Measurements from ENCODE around the gene PSMD6.

The PSMD6 gene

DNA sequence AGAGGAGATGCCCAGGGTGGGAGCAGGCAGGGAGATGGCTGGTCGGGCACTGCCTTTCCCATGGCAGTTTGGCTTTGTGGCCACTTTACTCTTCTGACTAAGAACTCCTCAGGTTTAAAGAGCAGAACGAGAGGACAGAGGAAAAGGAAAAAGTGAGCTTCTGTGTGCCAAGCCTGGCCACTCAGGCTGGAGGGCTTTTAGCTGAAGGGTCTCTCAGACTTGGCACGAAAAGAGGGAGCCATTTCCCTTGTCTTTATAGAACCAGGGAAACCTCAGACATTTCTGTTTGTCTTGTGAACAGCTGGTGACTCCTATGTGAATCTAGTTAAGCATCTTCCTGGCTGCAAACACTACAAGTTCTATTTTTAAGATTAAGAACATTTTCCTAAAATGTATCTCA lies 23.3 kb upstream of the PSMD6 start:
- DNase-seq (ENCODE audit: low spot score), result no peak

DNA sequence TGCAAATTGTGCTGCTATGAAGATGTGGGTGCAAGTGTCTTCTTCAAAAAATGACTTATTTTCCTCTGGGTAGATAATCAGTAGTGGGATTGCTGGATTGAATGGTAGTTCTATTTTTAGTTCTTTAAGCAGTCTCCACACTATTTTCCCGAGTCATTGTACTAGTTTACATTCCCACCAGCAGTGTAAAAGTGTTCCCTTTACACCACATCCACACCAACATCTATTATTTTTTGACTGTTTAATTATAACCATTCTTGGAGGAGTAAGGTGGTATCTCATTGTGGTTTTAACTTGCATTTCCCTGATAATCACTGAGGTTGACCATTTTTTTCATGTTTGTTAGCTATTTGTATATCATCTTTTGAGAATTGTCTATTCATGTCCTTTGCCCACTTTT lies 19.7 kb upstream of the PSMD6 start:
- DNase-seq (ENCODE audit: low spot score), result no peak

- DNase-seq (ENCODE audit: low spot score), result no peak
Observed at GRCh38 chr3:64039981-64040733, 16.9 kb upstream of the PSMD6 start.

DNA sequence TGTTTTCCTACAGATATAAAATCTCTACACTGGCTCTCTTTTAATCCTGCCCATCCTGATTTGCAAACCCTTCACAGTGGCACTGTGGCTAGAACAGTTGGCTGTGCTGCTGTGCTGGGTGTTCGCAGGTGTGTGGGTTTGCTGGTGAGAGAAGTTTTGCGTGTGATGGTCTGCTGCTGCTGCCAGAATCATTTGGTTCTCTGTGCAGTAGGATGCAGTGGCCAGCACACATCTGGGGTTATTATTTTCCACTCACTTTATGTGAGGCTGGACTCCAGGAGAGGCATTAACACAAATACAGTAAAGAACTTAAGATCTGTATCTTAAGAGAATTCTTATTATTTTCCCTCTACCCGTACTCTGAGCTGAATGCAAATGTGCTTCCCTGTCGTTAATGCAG lies 16.0 kb upstream of the PSMD6 start:
- DNase-seq (ENCODE audit: low spot score), result no peak

DNA sequence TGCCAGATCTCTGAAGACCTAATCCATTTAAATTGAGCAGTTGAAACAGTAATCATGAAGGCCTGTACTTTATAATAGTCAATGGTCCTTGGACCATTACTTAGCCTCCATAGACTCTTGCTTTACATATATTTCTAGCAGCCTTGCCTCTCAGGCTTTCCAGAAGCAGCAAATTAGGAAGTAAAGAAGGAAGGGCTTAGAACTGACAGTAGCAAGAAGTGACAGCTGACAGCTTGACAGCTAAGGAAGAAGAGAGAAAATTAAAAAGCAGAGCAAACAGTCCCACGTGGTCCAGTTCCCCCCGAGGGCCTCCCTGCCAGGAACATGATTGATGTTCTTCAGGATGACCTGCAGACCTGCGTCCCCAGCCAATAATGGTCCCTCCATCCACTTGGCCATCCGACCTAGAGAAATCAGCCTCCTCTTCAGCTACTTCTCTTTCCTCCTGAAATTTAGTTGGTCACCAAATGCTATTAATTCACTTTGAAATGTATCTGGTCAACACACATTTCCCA lies 15.0 kb upstream of the PSMD6 start:
- DNase-seq (ENCODE audit: low spot score), result no peak

- DNase-seq (ENCODE audit: low spot score), result no peak
Observed at GRCh38 chr3:64037084-64037483, 13.8 kb upstream of the PSMD6 start.

GRCh38 chr3:64033069-64033468 lies 9.8 kb upstream of the PSMD6 start:
- DNase-seq (ENCODE audit: low spot score), result no peak

GRCh38 chr3:64031540-64032508 lies 8.5 kb upstream of the PSMD6 start:
- no peak for DNase-seq (ENCODE audit: low spot score)

DNA sequence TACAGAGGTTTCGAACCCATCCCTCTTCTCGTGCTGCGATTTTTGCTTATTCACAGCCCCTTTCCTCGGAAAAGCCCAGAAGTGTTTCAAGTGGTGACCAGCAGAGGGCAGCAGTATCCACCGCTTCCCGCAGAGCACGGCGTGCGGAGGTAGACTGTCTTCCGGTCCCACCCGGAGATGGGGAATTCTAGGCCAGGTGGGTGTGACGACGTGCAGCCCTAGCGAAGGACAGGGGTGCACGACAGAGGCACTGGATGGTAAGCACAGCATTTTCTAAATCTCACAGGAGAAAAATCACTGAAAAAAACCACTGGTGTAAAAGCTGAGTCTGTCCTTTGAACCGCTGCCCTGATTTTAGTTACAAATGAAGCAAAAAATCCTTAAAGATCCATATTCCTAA lies 7.4 kb upstream of the PSMD6 start:
- peak; percentile 72 for DNase-seq (ENCODE audit: low spot score)

DNA sequence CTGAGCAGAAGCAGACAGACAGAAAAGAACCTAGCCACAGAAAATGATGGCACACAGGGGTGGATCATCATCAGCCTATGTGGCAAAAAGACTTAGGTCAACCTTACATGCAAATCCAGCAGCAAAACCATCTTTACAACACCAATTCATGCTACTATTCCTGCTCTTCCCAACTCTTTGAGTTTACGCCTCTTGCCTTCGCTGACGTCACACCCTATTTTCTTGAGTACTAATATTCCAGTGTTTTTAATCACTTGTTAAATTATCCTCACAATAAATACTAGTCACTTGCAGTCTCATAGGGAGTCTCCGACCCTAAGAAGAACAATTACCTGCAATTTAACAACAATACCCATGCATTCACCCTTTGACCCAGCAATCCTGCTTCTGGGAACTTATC lies 6.0 kb upstream of the PSMD6 start:
- DNase-seq (ENCODE audit: low spot score), result no peak

GRCh38 chr3:64028754-64029153 lies 5.5 kb upstream of the PSMD6 start:
- DNase-seq (ENCODE audit: low spot score), result no peak

- no peak for DNase-seq (ENCODE audit: low spot score)
Observed at GRCh38 chr3:64027658-64028057, 4.4 kb upstream of the PSMD6 start.

- no peak for DNase-seq (ENCODE audit: low spot score)
Observed at GRCh38 chr3:64026346-64026745, 3.1 kb upstream of the PSMD6 start.

- DNase-seq (ENCODE audit: low spot score), result no peak
Observed at GRCh38 chr3:64023861-64024223, 548 bp upstream of the PSMD6 start.

GRCh38 chr3:64022451-64023186 lies 675 bp downstream of the PSMD6 start:
- DNase-seq (ENCODE audit: low spot score), result no peak

- no peak for DNase-seq (ENCODE audit: low spot score)
Observed at GRCh38 chr3:64021922-64022321, 1.4 kb downstream of the PSMD6 start.

- no peak for DNase-seq (ENCODE audit: low spot score)
Observed at GRCh38 chr3:64019879-64020278, 3.4 kb downstream of the PSMD6 start.

DNA sequence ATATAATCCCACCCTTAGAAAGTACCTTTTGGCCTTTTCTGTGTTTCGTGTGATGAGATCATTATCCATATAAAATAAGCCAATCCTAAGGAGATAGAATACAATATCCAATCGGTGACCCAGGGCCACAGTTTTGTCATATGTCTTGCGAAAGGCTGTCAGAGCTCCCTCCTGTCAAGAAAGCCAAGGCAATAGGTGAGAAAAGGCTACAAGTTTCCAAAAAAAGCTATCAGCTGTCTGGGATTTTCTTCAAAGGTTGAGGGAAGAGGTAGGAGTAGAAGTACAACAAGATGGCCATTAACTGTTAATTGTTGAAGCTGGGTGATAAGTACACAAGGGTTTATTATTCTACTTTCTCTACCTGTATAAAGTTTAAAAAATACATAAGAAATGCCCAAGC lies 4.0 kb downstream of the PSMD6 start:
- no peak for DNase-seq (ENCODE audit: low spot score)

DNA sequence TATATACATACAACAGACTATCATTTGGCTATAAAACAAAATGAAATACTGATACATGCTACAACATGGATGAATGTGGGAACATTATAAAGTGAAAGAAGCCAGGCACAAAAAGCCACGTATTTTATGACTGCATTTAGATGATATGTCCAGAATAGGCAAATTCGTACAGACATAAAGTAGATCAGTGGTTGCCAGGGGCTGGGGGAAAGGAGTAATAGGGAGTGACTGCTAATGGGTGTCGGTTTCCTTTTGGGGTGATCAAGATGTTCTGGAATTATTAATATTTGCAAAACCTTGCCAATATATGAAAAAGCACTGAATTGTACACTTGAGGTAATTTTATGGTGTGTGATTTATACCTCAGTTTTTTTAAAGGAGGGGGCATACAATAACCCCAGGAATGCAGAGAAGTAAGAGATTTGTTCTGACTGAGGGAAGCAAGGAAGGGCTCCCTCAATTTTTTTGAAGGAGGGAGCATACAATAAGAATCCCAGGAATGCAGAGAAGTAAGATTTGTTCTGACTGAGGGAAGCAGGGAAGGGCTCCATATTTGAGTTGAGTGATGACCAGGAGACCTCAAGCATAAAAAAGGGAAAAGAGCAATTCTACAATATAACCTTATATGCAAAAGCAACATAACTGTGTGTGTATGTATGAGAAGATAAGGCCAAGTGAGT lies 6.2 kb downstream of the PSMD6 start:
- no peak for DNase-seq (ENCODE audit: low spot score)

- no peak for DNase-seq (ENCODE audit: low spot score)
Observed at GRCh38 chr3:64011685-64012084, 11.6 kb downstream of the PSMD6 start.

- DNase-seq (ENCODE audit: low spot score), result no peak
Observed at GRCh38 chr3:64010199-64010598, 13.1 kb downstream of the PSMD6 start.

DNA sequence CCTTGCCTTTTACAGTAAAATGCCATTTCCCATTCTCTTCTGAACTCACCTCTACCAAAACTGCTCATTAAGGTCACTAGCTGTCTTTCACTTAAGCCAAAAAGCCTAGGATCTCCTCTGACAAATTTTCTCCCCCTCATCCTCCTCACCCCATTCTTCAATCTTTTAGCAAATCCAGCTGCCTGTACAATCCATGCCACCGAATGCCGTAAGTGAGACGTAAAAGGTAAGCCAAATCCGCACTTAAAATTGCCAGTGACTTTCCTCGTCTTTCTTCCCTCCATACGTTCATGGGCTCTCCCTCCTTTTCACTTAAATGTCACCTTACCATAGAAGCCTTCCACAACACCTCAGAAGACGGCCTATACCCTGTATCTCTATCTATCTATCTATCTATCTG lies 13.8 kb downstream of the PSMD6 start:
- DNase-seq (ENCODE audit: low spot score), result no peak
